H9 (cell line): ENCODE measurements around the gene PRSS58. TPM values are rescaled to one million over a fixed set of nuclear protein-coding genes. Genes with fewer than 3 reads are reported as not detected.

Experiments
- DNase-seq: peaks from one replicate; pipeline ENCODE4 v3.0.0-alpha.2; 2017
- H2AFZ ChIP-seq: one replicate; pipeline ENCODE4 v1.6.1; 2013; ENCODE audit warnings: mild to moderate bottlenecking, low read length, control low read depth, moderate library complexity
- H2AK5ac ChIP-seq: 2 replicates; pipeline ENCODE4 v1.6.1; 2013; ENCODE audit warnings: low read length, control low read depth, mixed read lengths; ENCODE audit not compliant: insufficient read length
- H2BK120ac ChIP-seq: one replicate; pipeline ENCODE4 v1.6.1; 2013; ENCODE audit warnings: low read depth, mild to moderate bottlenecking, low read length, control low read depth, inconsistent platforms; ENCODE audit not compliant: poor library complexity, severe bottlenecking
- H2BK12ac ChIP-seq: 2 replicates; pipeline ENCODE4 v1.6.1; 2013; ENCODE audit warnings: low read length, control low read depth, mixed read lengths, low read depth; ENCODE audit not compliant: insufficient read length
- H2BK15ac ChIP-seq: 2 replicates; pipeline ENCODE4 v1.6.1; 2013; ENCODE audit warnings: low read depth, low read length, control low read depth
- H2BK20ac ChIP-seq: one replicate; pipeline ENCODE4 v1.6.1; 2013; ENCODE audit warnings: low read depth, mild to moderate bottlenecking, low read length, control low read depth, inconsistent platforms; ENCODE audit not compliant: poor library complexity, severe bottlenecking
- H2BK5ac ChIP-seq: 2 replicates; pipeline ENCODE4 v1.6.1; 2013; ENCODE audit warnings: low read length, control low read depth, mixed read lengths; ENCODE audit not compliant: insufficient read length
- H3K14ac ChIP-seq: 2 replicates; pipeline ENCODE4 v1.6.1; 2013; ENCODE audit warnings: low read length, control low read depth; ENCODE audit not compliant: insufficient read depth
- H3K18ac ChIP-seq: 2 replicates; pipeline ENCODE4 v1.6.1; 2013; ENCODE audit warnings: low read depth, mild to moderate bottlenecking, mixed read lengths, low read length, control low read depth; ENCODE audit not compliant: insufficient read length
- H3K23ac ChIP-seq: 2 replicates; pipeline ENCODE4 v1.6.1; 2013; ENCODE audit warnings: low read length, control low read depth, mixed read lengths, low read depth; ENCODE audit not compliant: insufficient read length
- H3K23me2 ChIP-seq: 2 replicates; pipeline ENCODE4 v1.6.1; 2013; ENCODE audit warnings: low read depth, mild to moderate bottlenecking, mixed read lengths, low read length, control low read depth; ENCODE audit not compliant: insufficient read length, poor library complexity, severe bottlenecking
- H3K27ac ChIP-seq: 2 replicates; pipeline ENCODE4 v1.5.1; 2013; ENCODE audit warnings: low read length, control low read depth, mixed read lengths, low read depth; ENCODE audit not compliant: insufficient read length
- H3K27me3 ChIP-seq: 2 replicates; pipeline ENCODE4 v1.6.1; 2013; ENCODE audit warnings: low read length, control low read depth, inconsistent platforms; ENCODE audit not compliant: insufficient read depth
- H3K4ac ChIP-seq: 2 replicates; pipeline ENCODE4 v1.6.1; 2013; ENCODE audit warnings: low read depth, mild to moderate bottlenecking, control low read depth, inconsistent platforms, low read length, moderate library complexity
- H3K4me1 ChIP-seq: 2 replicates; pipeline ENCODE4 v1.6.1; 2013; ENCODE audit warnings: low read length, control low read depth, inconsistent platforms; ENCODE audit not compliant: insufficient read depth
- H3K4me2 ChIP-seq: 2 replicates; pipeline ENCODE4 v1.6.1; 2013; ENCODE audit warnings: low read length, control low read depth, mixed read lengths; ENCODE audit not compliant: insufficient read length, insufficient read depth
- H3K56ac ChIP-seq: 2 replicates; pipeline ENCODE4 v1.6.1; 2013; ENCODE audit warnings: low read depth, mild to moderate bottlenecking, mixed read lengths, low read length, control low read depth; ENCODE audit not compliant: insufficient read length
- H3K79me1 ChIP-seq: 2 replicates; pipeline ENCODE4 v1.6.1; 2013; ENCODE audit warnings: low read depth, mild to moderate bottlenecking, moderate library complexity, low read length, control low read depth, inconsistent platforms; ENCODE audit not compliant: insufficient read depth, poor library complexity, severe bottlenecking
- H3K79me2 ChIP-seq: 2 replicates; pipeline ENCODE4 v1.6.1; 2013; ENCODE audit warnings: low read length, control low read depth, inconsistent platforms; ENCODE audit not compliant: insufficient read depth
- H3K9ac ChIP-seq: 2 replicates; pipeline ENCODE4 v1.6.1; 2013; ENCODE audit warnings: low read length, control low read depth, mixed read lengths; ENCODE audit not compliant: insufficient read length; ENCODE audit errors: extremely low read depth
- H3K9me3 ChIP-seq: one replicate; pipeline ENCODE4 v1.6.1; 2013; ENCODE audit warnings: low read depth, low read length, inconsistent platforms; ENCODE audit not compliant: control insufficient read depth
- H3T11ph ChIP-seq: one replicate; pipeline ENCODE4 v1.6.1; 2013; ENCODE audit warnings: mild to moderate bottlenecking, low read length, control low read depth, inconsistent platforms
- H4K20me1 ChIP-seq: one replicate; pipeline ENCODE4 v1.6.1; 2013; ENCODE audit not compliant: control insufficient read depth, insufficient read length, insufficient read depth
- H4K5ac ChIP-seq: 2 replicates; pipeline ENCODE4 v1.6.1; 2013; ENCODE audit warnings: low read depth, mild to moderate bottlenecking, mixed read lengths, low read length, control low read depth; ENCODE audit not compliant: insufficient read length
- H4K8ac ChIP-seq: replicated peaks from 2 replicates; pipeline ENCODE4 v1.6.1; 2013; ENCODE audit warnings: low read length, control low read depth, mixed read lengths, low read depth; ENCODE audit not compliant: insufficient read length
- H4K91ac ChIP-seq: 2 replicates; pipeline ENCODE4 v1.6.1; 2013; ENCODE audit warnings: low read depth, mild to moderate bottlenecking, moderate library complexity, mixed read lengths, low read length, control low read depth; ENCODE audit not compliant: insufficient read length
- H3K27ac Mint-ChIP-seq, 3 experiments: 2 replicates in 2 of 3; 3 replicates in 1 of 3; pipeline ENCODE4 v1.8.0; 2020 to 2021; ENCODE audit warnings: mixed read lengths in 3 of 3, mild to moderate bottlenecking in 1 of 3, moderate library complexity in 1 of 3
- H3K27me3 Mint-ChIP-seq: 2 replicates; pipeline ENCODE4 v1.8.0; 2021; ENCODE audit warnings: low read depth, mild to moderate bottlenecking, moderate library complexity, mixed read lengths
- H3K36me3 Mint-ChIP-seq, 3 experiments: 2 replicates in 2 of 3; 3 replicates in 1 of 3; pipeline ENCODE4 v1.8.0; 2020 to 2021; ENCODE audit warnings: low read depth in 3 of 3, mixed read lengths in 3 of 3; ENCODE audit not compliant: insufficient read depth in 1 of 3
- H3K4me1 Mint-ChIP-seq, 2 experiments: 2 replicates each; pipeline ENCODE4 v1.8.0; 2020; ENCODE audit warnings: mixed read lengths in 2 of 2
- H3K4me3 Mint-ChIP-seq, 2 experiments: 2 replicates in 1 of 2; 3 replicates in 1 of 2; pipeline ENCODE4 v1.8.0; 2020 to 2021; ENCODE audit warnings: mild to moderate bottlenecking in 2 of 2, mixed read lengths in 2 of 2, moderate library complexity in 1 of 2
- H3K9me3 Mint-ChIP-seq, 2 experiments: 2 replicates in 1 of 2; 3 replicates in 1 of 2; pipeline ENCODE4 v1.8.0; 2020; ENCODE audit warnings: mild to moderate bottlenecking in 2 of 2, mixed read lengths in 2 of 2, moderate library complexity in 1 of 2
- CTCF ChIP-seq: fragments of 200-600 bp; sonication (generic); conservative IDR thresholded peaks from 3 replicates; pipeline ENCODE4 v1.8.0; 2021; ENCODE audit warnings: antibody characterized with exemption, mild to moderate bottlenecking
- WGBS: extraction: QIAGEN DNeasy Blood & Tissue Kit; methylation state at CpG from one replicate; pipeline ENCODE4 v1.1.7; 2013; ENCODE audit warnings: missing lambda C conversion rate, low lambda C conversion rate, mixed read lengths; ENCODE audit not compliant: insufficient read length; ENCODE audit errors: extremely low coverage; 5-methylcytosine and 5-hydroxymethylcytosine counted together
- total RNA-seq: library from RNA; stranded (reverse); gene quantifications from 2 replicates; pipeline ENCODE4 v1.2.1, GENCODE V29; 2021

PRSS58 gene
- total RNA-seq, 1 experiment from 2014 or later, result not detected

- no peak for DNase-seq
- Histone ChIP-seq H3K79me1 (no peaks in the 10 kb centered on the region), H2BK12ac (no peak overlapping the region), H2AK5ac (no peak overlapping the region), H3K79me2 (no peaks in the 10 kb centered on the region), H3K14ac (no peak overlapping the region), H3K23me2 (no peaks in the 10 kb centered on the region), H2BK20ac (no peak overlapping the region), H3T11ph (no peak overlapping the region), H3K27ac (no peak overlapping the region), H3K4ac (no peak overlapping the region), H2AFZ (no peak overlapping the region), H3K56ac (no peak overlapping the region), H3K23ac (no peak overlapping the region), H4K5ac (no peak overlapping the region), H3K4me1 (no peaks in the 10 kb centered on the region; the same call in 1 of the 2 replicates), H3K27me3 (no peaks in the 10 kb centered on the region), H4K91ac (no peak overlapping the region), H3K9me3 (no peaks in the 10 kb centered on the region), H4K20me1 (no peaks in the 10 kb centered on the region), H3K4me2 (no peak overlapping the region), H4K8ac (no peak overlapping the region), H3K18ac (no peak overlapping the region), H2BK15ac (no peak overlapping the region), H2BK5ac (no peak overlapping the region), H3K9ac (no peak overlapping the region), H2BK120ac (no peak overlapping the region)
- WGBS, result no CpG with 5 or more reads among the region's 2 CpGs
- Mint-ChIP-seq H3K4me1 (peaks cover 10 to 13% of the 10 kb centered on the region in 2 experiments; a peak in 2 of 4 replicates), H3K36me3 (no peaks in the 10 kb centered on the region), H3K4me3 (no peak overlapping the region), H3K27me3 (no peaks in the 10 kb centered on the region; the same call in none of the 2 replicates), H3K9me3 (no peaks in the 10 kb centered on the region), H3K27ac (no peak overlapping the region)
- TF ChIP-seq CTCF, result no peak
Observed at GRCh38 chr7:142250705-142251104, 7.2 kb downstream of the PRSS58 start.
